HG03469 (cell line): ENCODE results near the gene NUFIP1.

Experiments used
- ATAC-seq: cut with Tn5 transposase; IDR thresholded peaks from one replicate; pipeline ENCODE4 v1.9.1; 2021; ENCODE audit warnings: mild to moderate bottlenecking, moderate library complexity, moderate number of reproducible peaks; ENCODE audit not compliant: unreplicated experiment

NUFIP1 gene

GRCh38 chr13:44894001-44894770, 95.1 kb downstream of the NUFIP1 start:
- no peak for ATAC-seq
